HG03039 (cell line): ENCODE results near the gene PRR20C.
"Not testable (repeated sequence)": the region's sequence is repeated elsewhere in the genome, so short reads cannot be mapped to it uniquely, and the experiment has no call there.

Source experiments
- ATAC-seq: cut with Tn5 transposase; IDR thresholded peaks from one replicate; pipeline ENCODE4 v1.9.1; 2021; ENCODE audit warnings: mild to moderate bottlenecking, moderate library complexity; ENCODE audit not compliant: unreplicated experiment

PRR20C gene

DNA sequence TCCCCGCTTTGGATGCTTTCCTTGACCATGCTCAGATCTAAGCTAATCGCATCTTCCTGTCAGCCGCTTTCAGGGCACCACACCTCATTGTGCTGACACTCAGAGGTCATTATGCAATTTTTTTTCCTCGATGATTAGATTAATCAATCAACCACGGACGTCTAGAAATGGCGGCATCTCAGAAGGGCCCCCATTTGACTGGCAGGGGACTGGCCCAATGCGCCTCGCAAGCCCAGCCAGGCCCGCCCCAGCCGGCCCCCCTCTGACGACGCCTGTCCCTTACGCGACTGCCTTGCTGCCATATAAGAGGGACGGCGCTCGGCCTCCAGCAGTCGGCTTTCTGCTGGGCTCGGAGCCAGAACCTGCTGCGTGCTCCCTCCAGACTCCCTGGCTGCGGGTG, at the start of gene PRR20C:
PRR20C (plus strand) TSS at position 301 of the 400 bp plus-strand sequence. CDS start 387 bp downstream, outside the sequence.
- ATAC-seq = not testable (repeated sequence)

DNA sequence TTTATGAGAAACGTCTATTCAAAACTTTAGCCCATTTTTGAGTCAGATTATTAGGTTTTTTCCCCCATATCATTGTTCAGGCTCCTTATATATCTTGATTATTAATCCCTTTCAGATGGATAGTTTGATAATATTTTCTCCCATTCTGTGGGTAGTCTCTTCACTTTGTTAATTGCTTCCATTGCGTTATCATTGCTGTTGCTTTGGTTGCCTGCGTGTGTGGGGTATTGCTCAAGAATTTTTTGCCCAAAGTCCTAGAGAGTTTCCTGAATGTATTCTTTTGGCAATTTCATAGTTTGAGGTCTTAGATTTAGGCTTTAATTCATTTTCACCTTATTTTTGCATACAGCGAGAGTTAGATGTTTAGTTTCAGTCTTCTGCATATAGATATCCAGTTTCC, 38.9 kb upstream of the PRR20C start:
- ATAC-seq = no peak

DNA sequence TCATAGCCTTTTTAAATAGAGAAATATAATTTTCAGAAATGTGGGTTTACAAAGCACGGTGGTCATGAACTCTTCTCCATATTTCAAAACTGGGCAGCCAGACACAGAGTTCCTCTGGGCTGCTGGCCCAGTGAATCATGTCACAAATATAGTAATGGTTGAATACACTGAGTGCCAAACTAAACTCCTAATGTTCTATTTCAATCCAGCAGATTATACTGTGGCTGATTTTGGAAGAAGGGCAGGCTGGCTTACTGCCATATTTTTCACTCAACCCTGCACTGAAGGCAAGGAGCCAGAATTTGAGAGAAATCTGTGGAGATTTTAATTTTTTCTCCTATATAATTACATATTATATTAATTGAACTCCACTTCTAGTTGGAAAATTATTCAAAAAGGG, 30.2 kb upstream of the PRR20C start:
- ATAC-seq = no peak

DNA sequence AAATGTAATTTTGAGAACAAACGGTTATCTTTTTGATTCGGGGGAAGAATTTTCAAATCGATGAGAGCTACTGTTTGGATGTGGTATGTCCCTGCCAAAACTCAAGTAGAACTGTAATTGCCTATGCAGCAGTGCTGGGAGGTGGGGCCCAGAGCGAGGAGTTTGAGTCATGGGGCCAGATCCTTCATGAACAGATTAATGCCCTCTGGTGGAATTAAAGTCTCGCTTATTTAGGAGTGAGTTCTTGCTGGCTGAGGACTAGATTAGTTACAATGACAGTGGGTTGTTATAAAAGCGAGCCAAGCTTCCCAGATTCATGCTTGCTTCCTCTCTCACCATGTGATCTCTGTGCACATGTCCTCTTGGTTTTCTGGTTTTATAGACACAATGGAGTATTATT, 25.0 kb upstream of the PRR20C start:
- no peak for ATAC-seq

DNA sequence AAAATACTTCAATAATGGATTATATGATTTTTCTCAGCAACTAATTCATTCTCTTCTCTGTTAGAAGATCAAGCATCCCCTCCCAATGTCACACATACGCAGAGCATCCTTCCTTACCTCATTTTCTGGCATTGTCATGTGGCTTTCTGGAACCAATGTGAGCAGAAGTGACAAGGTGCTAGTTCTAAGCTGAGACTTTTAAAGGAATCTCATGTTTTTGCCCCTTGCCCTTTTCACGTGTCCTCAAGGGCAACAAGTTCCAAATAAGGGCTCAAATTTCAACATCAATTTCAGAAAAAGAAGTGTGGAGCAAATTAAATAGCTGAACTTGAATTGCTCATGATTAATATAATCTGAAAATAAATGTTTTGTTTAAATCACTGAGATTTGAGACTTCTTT, 17.8 kb upstream of the PRR20C start:
- no peak for ATAC-seq

DNA sequence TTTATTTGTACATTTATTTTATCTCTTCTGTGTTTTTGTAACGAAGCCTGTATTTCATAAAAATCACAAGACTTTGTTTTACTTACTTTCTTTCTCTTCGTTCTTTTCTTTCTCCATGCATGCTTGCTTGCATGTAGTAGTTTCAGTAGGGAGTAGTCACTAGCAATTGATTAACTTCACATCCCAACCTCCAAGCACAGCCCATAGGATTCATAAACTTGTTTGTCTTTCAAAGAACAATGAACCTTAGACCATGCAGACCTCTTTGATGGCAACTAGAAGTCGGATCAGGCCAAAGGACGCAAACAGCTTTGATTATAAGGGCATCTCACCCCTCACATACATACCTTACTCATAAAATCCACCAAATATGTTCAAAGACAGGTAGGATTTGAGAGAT, 16.3 kb upstream of the PRR20C start:
- no peak for ATAC-seq

DNA sequence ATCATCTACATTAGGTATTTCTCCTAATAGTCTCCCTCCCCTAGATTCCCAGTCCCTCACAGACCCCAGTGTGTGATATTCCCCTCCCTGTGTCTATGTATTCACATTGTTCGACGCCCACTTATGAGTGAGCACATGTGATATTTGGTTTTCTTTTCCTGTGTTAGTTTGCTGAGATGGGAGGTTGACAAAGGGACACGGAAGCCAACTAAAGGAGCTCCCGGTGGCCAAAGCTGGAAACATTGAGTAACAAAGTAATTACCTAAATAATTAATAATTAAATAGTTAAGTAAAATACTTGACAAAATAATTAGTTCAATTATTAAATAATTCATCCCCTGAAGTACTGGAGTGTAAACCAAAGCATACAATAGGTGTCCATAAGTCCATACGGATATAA, 14.9 kb upstream of the PRR20C start:
- no peak for ATAC-seq

DNA sequence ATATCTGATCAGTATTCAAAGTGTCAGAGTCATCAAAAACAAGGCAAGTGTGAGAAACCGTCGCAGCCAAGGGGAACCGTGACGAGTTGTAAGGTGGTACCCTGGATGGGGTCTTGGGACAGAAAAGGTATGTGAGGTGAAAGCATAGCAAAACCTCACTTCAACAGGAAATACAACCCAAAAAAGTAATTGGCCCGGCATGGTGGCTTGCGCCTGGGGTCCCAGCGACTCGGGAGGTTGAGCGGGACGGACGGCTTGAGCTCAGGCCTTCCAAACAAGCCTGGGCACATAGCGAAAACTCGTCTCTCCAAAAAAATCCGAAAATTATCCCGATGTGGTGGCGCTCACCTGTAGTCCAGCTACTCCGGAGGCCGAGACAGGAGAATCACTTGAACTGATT, 14.1 kb upstream of the PRR20C start:
- ATAC-seq = not testable (repeated sequence)

DNA sequence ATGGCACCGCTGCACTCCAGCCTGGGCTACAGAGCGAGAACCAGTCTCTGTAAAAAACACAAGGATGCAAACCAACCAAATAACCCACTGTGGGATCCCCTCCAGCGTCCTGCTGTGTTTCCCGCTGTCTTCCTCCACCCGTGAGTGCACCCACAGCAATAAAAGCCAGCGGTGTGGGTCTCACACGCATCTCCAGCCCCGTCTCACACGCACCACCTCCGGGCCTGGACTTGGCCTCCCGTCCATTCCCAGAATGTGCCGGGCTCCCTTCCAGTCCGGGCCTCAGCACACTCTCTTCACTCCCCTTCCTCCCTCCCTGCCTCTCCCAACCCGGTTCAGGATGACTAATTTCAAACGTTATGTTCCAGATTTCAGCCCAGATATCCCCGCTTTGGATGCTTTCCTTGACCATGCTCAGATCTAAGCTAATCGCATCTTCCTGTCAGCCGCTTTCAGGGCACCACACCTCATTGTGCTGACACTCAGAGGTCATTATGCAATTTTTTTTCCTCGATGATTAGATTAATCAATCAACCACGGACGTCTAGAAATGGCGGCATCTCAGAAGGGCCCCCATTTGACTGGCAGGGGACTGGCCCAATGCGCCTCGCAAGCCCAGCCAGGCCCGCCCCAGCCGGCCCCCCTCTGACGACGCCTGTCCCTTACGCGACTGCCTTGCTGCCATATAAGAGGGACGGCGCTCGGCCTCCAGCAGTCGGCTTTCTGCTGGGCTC, 13.5 kb upstream of the PRR20C start, which contains the start of gene PRR20A:
PRR20A (plus strand) TSS at position 684 of the 734 bp plus-strand sequence. CDS start 387 bp downstream, outside the sequence.
- ATAC-seq = not testable (repeated sequence)

DNA sequence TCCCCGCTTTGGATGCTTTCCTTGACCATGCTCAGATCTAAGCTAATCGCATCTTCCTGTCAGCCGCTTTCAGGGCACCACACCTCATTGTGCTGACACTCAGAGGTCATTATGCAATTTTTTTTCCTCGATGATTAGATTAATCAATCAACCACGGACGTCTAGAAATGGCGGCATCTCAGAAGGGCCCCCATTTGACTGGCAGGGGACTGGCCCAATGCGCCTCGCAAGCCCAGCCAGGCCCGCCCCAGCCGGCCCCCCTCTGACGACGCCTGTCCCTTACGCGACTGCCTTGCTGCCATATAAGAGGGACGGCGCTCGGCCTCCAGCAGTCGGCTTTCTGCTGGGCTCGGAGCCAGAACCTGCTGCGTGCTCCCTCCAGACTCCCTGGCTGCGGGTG, 6.7 kb upstream of the PRR20C start, which contains the start of gene PRR20B:
PRR20B (plus strand) TSS at position 301 of the 400 bp plus-strand sequence. CDS start 387 bp downstream, outside the sequence.
- ATAC-seq = not testable (repeated sequence)

DNA sequence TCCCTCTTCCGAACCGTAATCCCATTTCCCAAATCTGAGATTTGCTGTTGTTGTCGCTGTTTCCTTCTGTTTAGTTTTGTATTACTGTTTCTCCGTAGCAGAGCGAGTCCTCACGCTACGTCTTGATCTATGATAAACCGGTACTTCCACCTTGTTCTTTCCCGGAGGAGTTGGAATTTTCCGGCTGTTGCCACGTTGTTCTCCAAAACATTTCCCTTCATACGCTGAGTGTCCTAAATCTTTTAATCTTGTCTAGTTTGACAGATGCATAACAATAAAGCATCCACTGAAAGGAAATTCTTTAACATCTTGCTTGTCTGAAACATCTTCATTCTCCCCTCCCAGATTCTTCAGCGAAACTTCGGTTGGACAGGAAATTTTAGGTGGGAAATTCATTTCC, 5.8 kb upstream of the PRR20C start:
- ATAC-seq = not testable (repeated sequence)

DNA sequence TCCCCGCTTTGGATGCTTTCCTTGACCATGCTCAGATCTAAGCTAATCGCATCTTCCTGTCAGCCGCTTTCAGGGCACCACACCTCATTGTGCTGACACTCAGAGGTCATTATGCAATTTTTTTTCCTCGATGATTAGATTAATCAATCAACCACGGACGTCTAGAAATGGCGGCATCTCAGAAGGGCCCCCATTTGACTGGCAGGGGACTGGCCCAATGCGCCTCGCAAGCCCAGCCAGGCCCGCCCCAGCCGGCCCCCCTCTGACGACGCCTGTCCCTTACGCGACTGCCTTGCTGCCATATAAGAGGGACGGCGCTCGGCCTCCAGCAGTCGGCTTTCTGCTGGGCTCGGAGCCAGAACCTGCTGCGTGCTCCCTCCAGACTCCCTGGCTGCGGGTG, 6.5 kb downstream of the PRR20C start, which contains the start of gene PRR20D:
PRR20D (plus strand) TSS at position 301 of the 400 bp plus-strand sequence. CDS start 387 bp downstream, outside the sequence.
- not testable (repeated sequence) for ATAC-seq

DNA sequence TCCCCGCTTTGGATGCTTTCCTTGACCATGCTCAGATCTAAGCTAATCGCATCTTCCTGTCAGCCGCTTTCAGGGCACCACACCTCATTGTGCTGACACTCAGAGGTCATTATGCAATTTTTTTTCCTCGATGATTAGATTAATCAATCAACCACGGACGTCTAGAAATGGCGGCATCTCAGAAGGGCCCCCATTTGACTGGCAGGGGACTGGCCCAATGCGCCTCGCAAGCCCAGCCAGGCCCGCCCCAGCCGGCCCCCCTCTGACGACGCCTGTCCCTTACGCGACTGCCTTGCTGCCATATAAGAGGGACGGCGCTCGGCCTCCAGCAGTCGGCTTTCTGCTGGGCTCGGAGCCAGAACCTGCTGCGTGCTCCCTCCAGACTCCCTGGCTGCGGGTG, 13.0 kb downstream of the PRR20C start, which contains the start of gene PRR20E:
PRR20E (plus strand) TSS at position 301 of the 400 bp plus-strand sequence. CDS start 387 bp downstream, outside the sequence.
- ATAC-seq = not testable (repeated sequence)

DNA sequence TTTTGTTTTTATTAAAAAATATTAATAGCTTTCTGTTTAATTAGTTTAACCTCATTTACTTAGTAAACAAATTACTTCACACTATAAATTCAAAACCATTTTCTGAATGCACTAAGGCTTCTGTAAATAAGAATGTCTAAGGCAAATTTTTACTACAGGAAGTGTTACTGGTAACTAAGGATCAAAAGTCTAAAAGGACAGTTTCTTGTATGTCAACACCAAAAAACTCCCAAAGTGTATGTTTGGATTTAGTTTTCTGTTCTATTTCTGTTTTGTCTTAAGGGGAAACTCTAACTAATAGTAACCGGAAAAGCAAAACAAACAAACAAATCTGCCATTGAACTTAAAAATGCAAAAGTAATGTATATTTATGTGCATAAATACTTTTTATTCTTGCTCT, 37.8 kb downstream of the PRR20C start:
- ATAC-seq = no peak
